AG04450 (cell line): ENCODE measurements around the gene SLC35F3. TPM values are rescaled to one million over a fixed set of nuclear protein-coding genes. Genes with fewer than 3 reads are reported as not detected.

Experiments
- CTCF ChIA-PET: fragments of 300-600, 350-600 bp; formaldehyde crosslinking; extraction: SDS; loops from one replicate; lab custom pipeline; 2022; ENCODE audit warnings: antibody characterized with exemption, inconsistent platforms; lab: Charles Lee
- POLR2A ChIA-PET: fragments of 350-600 bp; formaldehyde crosslinking; extraction: SDS; loops from one replicate; lab custom pipeline; 2021; ENCODE audit warnings: antibody characterized with exemption, inconsistent platforms; lab: Yijun Ruan, JAX
- DNase-seq: peaks from one replicate; pipeline ENCODE4 v3.0.0-alpha.2; 2011; ENCODE audit warnings: low read depth, low spot score
- H3K27ac ChIP-seq: one replicate; pipeline ENCODE4 v1.5.1; 2012; ENCODE audit warnings: low read depth, low read length, control low read depth
- H3K27me3 ChIP-seq: one replicate; pipeline ENCODE4 v1.6.0; 2012; ENCODE audit warnings: low read length; ENCODE audit not compliant: control insufficient read depth, insufficient read depth
- H3K4me3 ChIP-seq: 2 replicates; pipeline ENCODE4 v1.5.1; 2011; ENCODE audit warnings: mild to moderate bottlenecking, low read depth, low read length, control low read depth
- H3K9me3 ChIP-seq: 2 replicates; pipeline ENCODE4 v1.5.1; 2012; ENCODE audit warnings: low read length; ENCODE audit not compliant: control insufficient read depth, insufficient read depth
- CTCF ChIP-seq: IDR thresholded peaks from 2 replicates; pipeline ENCODE4 v1.5.1; 2011; ENCODE audit warnings: low read depth, low read length, control low read depth, inconsistent platforms
- polyA plus RNA-seq: library from polyadenylated mRNA; depleted of rRNA; stranded (reverse); fragments of >200 nt; gene quantifications from 2 replicates; pipeline ENCODE4 v1.2.3, GENCODE V29; 2011

Gene SLC35F3
- polyA plus RNA-seq, 1 experiment: 0.04 TPM

- no peak for DNase-seq
- no peak for TF ChIP-seq CTCF
- ChIA-PET CTCF (no interaction called here), POLR2A (no interaction called here)
- Histone ChIP-seq H3K27ac (no peak overlapping the region), H3K4me3 (no peak overlapping the region), H3K27me3 (no peaks in the 10 kb centered on the region), H3K9me3 (no peaks in the 10 kb centered on the region)
These were observed 329.7 kb downstream of the SLC35F3 start for GRCh38 chr1:234234199-234234598.

DNA sequence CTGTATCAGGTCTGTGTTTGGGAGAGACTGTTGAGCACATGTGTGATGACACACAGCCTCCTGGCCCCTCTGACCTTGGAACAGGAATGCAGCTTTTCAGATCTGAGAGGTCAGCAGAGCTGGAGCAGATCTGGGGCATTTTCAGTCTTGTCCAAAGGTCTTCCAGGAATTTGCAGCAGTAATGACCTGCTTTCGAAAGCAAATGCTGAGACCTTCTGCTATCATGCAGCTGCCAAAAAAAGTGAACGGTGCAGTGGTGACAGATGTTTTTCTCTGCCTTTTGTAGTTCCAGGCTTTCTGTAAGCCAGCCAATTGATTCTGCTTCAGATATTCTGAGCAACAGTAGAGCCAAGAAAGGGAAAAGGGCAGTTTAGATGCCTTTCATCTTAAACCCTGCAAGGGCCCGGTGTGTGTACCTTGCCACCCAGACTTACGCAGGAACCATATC lies 331.0 kb downstream of the SLC35F3 start:
- no peak for DNase-seq
- no peak for TF ChIP-seq CTCF
- Histone ChIP-seq H3K4me3 (no peak overlapping the region), H3K27ac (no peak overlapping the region), H3K9me3 (no peaks in the 10 kb centered on the region), H3K27me3 (no peaks in the 10 kb centered on the region)
- ChIA-PET POLR2A (no interaction called here), CTCF (no interaction called here)

- no peak for DNase-seq
- ChIA-PET CTCF (no interaction called here), POLR2A (no interaction called here)
- TF ChIP-seq CTCF: no peak
- Histone ChIP-seq H3K27me3 (no peaks in the 10 kb centered on the region), H3K27ac (no peak overlapping the region), H3K9me3 (no peaks in the 10 kb centered on the region), H3K4me3 (no peak overlapping the region)
These were observed 332.9 kb downstream of the SLC35F3 start for GRCh38 chr1:234237393-234237792.

DNA sequence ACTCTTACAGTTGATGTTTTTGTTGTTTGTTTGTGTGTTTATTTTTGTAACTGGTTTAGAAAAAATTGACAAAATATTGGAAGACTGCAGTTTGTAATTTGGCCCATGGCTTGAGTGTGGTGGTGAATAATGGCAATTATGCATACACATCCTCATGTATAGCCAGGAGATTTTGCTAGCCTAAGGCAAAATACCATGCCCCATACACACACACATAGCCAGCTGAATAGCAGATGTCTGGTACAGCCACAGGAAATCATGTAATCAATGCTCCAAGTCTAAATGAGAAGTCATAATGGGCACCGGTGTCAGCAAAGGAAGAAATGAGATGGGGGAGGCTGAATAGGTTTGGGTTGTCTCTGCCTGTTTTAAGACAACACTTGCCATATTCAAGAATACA lies 333.6 kb downstream of the SLC35F3 start:
- CTCF ChIA-PET: no interaction called here
- POLR2A ChIA-PET: no interaction called here
- TF ChIP-seq CTCF: no peak

GRCh38 chr1:234239515-234239914 lies 335.0 kb downstream of the SLC35F3 start:
- TF ChIP-seq CTCF: no peak
- H3K4me3 ChIP-seq: no peak overlapping the region
- ChIA-PET POLR2A (no interaction called here), CTCF (no interaction called here)
- no peak for DNase-seq
- no peaks in the 10 kb centered on the region for H3K9me3 ChIP-seq
- no peak overlapping the region for H3K27ac ChIP-seq
- H3K27me3 ChIP-seq: no peaks in the 10 kb centered on the region

More for the DNA sequence above, 333.6 kb downstream of the SLC35F3 start:
- Histone ChIP-seq H3K27ac (no peak overlapping the region), H3K4me3 (no peak overlapping the region), H3K27me3 (no peaks in the 10 kb centered on the region), H3K9me3 (no peaks in the 10 kb centered on the region)
- DNase-seq: no peak
